Measurements from ENCODE around the gene L1CAM. TPM values are rescaled to one million over a fixed set of nuclear protein-coding genes. Genes with fewer than 3 reads are reported as not detected.

The L1CAM gene
- total and polyA plus RNA-seq, 2 of the 8 experiments (the other 6 are each of a cell fraction or from before 2014, with no cell fraction given) = 11.0 to 43.0 TPM

- H3K4me2 ChIP-seq (ENCODE audit: insufficient read depth in 1 of 2, low read depth in 2 of 2, low read length in 2 of 2) = no peak overlapping the region
- peak overlapping the region; percentile 10; the same call in 1 of the 2 replicates for H2BK12ac ChIP-seq (ENCODE audit: low read depth, low read length)
- H3K9ac ChIP-seq (replicated peaks in 1 of 4; ENCODE audit: extremely low read depth in 1 of 4, low read depth in 3 of 4, low read length in 3 of 4) = no peak overlapping the region
- no peak overlapping the region; the same call in 1 of the 2 replicates for H4K8ac ChIP-seq (ENCODE audit: extremely low read depth, insufficient read depth, low read length)
- H2AK5ac ChIP-seq (ENCODE audit: low read depth, low read length) = no peak overlapping the region
- no peaks in the 10 kb centered on the region for H4K20me1 ChIP-seq (replicated peaks in 1 of 2; ENCODE audit: control insufficient read depth in 1 of 2, insufficient read depth in 2 of 2, low read length in 2 of 2)
- H3K56ac ChIP-seq (replicated peaks; ENCODE audit: insufficient read length, low read depth, low read length) = no peak overlapping the region
- no peaks in the 10 kb centered on the region for H3K9me3 ChIP-seq (ENCODE audit: insufficient read depth in 2 of 2, low read depth in 1 of 2, low read length in 1 of 2)
- no peaks in the 10 kb centered on the region; a peak in 1 of 7 replicates for H3K27me3 ChIP-seq (replicated peaks in 1 of 4; ENCODE audit: control insufficient read depth in 3 of 4, extremely low read depth in 1 of 4, insufficient read depth in 3 of 4, low read length in 3 of 4)
- ChIA-PET CTCF (ENCODE audit: partially characterized antibody) (interaction anchor here (0.6 to 1.8 kb wide), 11 partner anchors 10 to 90 kb away, joined by 3 to 8 read pairs (median 3); partner anchors contain the start of gene PLXNB3), POLR2A (ENCODE audit: partially characterized antibody) (no interaction called here)
- H3K23me2 ChIP-seq (ENCODE audit: low read depth, low read length) = no peaks in the 10 kb centered on the region
- DNase-seq (ENCODE audit: low read depth in 1 of 2, low spot score in 2 of 2) = no peak
- H3K79me2 ChIP-seq (ENCODE audit: control insufficient read depth in 1 of 2, insufficient read depth in 2 of 2, low read length in 2 of 2) = no peaks in the 10 kb centered on the region
- 0 out of 2 replicates have a peak overlapping the region, but pooled peaks have one; percentile 9 for H2BK20ac ChIP-seq (ENCODE audit: low read length)
- H4K91ac ChIP-seq (replicated peaks; ENCODE audit: insufficient read length, low read length) = no peak overlapping the region
- H2BK120ac ChIP-seq (replicated peaks; ENCODE audit: low read depth, low read length) = no peak overlapping the region
- no peaks in the 10 kb centered on the region for H3K79me1 ChIP-seq (ENCODE audit: low read depth, low read length)
- no peak overlapping the region for H3K4me3 ChIP-seq (ENCODE audit: extremely low read depth in 1 of 4, insufficient read depth in 2 of 4, low read depth in 3 of 4, low read length in 4 of 4)
- H3K14ac ChIP-seq (ENCODE audit: insufficient read length) = no peak overlapping the region
- no peak for FAIRE-seq
- H3K4me1 ChIP-seq (replicated peaks in 1 of 4; ENCODE audit: control insufficient read depth in 3 of 4, insufficient read depth in 4 of 4, low read length in 3 of 4) = peaks cover 0 to 4% (median 0%) of the 10 kb centered on the region in 4 experiments; a peak in 1 of 7 replicates
- no peak overlapping the region for H2AFZ ChIP-seq (ENCODE audit: low read length)
- no peak overlapping the region for H3K23ac ChIP-seq (ENCODE audit: insufficient read length)
- H3K18ac ChIP-seq (ENCODE audit: extremely low read depth, low read length) = no peak overlapping the region
- no peak overlapping the region for H4K5ac ChIP-seq (ENCODE audit: insufficient read length, low read depth, low read length)
- no peak overlapping the region for H3K4ac ChIP-seq (replicated peaks; ENCODE audit: insufficient read length, low read depth, low read length)
- WGBS, 2 experiments (ENCODE audit: extremely low coverage in 1 of 2, insufficient coverage in 1 of 2, insufficient read length in 1 of 2, insufficient replicate concordance in 2 of 2, low coverage in 1 of 2, low lambda C conversion rate in 2 of 2, missing lambda C conversion rate in 1 of 2) = 89% methylated on average over 3 of the region's 3 CpGs; no CpG with 5 or more reads in 1 of the 2 experiments
- no peak overlapping the region for H2BK15ac ChIP-seq (ENCODE audit: low read length)
- H3K36me3 ChIP-seq (ENCODE audit: control insufficient read depth in 2 of 4, insufficient read depth in 4 of 4, low read length in 3 of 4) = no peaks in the 10 kb centered on the region
- H2BK5ac ChIP-seq (ENCODE audit: low read depth, low read length) = no peak overlapping the region
- H3K27ac ChIP-seq (ENCODE audit: low read depth, low read length) = no peak overlapping the region
- no peak for TF ChIP-seq HDAC6 (IDR thresholded peaks at IDR 0.05; ENCODE audit: low read depth, low read length)
- no peak for TF ChIP-seq RAD21 (IDR thresholded peaks at IDR 0.05 in 1 of 2, conservative IDR thresholded peaks at IDR 0.05 in 1 of 2; ENCODE audit: low read depth in 2 of 2, low read length in 2 of 2)
- TF ChIP-seq SP4 (IDR thresholded peaks at IDR 0.05; ENCODE audit: low read length) = no peak
- TF ChIP-seq BCL11A (IDR thresholded peaks at IDR 0.05; ENCODE audit: low read depth in 2 of 2, low read length in 2 of 2) = no peak
- no peak for TF ChIP-seq CBX5 (IDR thresholded peaks at IDR 0.05; ENCODE audit: low read depth, low read length)
- TF ChIP-seq ATF2 (IDR thresholded peaks at IDR 0.05; ENCODE audit: low read length) = no peak
- no peak for TF ChIP-seq POLR2AphosphoS5 (IDR thresholded peaks at IDR 0.05; ENCODE audit: low read depth, low read length)
- no peak for TF ChIP-seq POU5F1 (IDR thresholded peaks at IDR 0.05; ENCODE audit: low read depth, low read length)
Measured at GRCh38 chrX:153853902-153854267, 32.1 kb downstream of the L1CAM start.
